GM18868 (cell line): ENCODE measurements around the gene ZFP36L1.

Source experiments
- ATAC-seq: cut with Tn5 transposase; IDR thresholded peaks from one replicate; pipeline ENCODE4 v1.9.1; 2021; ENCODE audit warnings: mild to moderate bottlenecking, moderate library complexity; ENCODE audit not compliant: unreplicated experiment

ZFP36L1 gene, protein sequence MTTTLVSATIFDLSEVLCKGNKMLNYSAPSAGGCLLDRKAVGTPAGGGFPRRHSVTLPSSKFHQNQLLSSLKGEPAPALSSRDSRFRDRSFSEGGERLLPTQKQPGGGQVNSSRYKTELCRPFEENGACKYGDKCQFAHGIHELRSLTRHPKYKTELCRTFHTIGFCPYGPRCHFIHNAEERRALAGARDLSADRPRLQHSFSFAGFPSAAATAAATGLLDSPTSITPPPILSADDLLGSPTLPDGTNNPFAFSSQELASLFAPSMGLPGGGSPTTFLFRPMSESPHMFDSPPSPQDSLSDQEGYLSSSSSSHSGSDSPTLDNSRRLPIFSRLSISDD

DNA sequence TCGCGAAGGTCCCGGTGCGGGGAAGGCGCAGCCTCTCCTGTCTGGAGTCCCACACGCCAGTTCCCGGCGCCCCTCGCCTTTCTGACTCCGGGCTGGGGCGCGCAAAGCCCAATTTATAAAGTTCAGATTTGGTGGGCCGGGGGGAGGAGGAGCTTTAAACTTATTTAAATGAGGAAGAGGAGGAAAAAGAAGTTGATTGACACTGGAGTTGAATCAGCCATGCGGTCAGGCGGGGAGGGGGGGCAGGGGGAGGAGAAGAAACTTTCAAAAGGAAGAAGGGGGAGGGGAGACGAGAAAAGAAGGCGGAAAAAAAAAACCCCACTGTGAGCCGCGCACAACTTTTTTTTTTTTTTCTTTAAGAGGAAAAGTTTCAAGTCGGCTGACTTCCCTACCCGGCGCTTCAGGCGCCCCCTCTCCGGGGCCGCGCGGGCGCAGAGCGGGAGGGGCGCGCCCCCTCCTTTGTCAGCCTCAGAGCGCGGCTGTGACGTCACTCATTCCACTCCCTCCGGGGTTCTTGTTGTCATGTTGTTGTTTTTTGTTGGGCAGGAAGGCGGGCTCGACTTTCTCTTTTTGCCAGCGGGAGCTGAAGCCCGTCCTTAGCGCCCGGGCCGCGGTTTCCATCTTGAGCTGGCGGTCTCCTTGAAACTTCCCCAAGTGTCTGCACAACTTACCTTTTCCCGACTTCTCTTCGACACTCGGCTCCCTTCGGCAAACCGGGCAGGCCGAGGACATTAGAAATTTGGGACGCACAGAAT is at the start of gene ZFP36L1:
TSS of gene ZFP36L1 (minus strand) at position 89 of the 755 bp plus-strand sequence. CDS start 129 bp downstream, outside the sequence.
- peak; percentile 35 for ATAC-seq

DNA sequence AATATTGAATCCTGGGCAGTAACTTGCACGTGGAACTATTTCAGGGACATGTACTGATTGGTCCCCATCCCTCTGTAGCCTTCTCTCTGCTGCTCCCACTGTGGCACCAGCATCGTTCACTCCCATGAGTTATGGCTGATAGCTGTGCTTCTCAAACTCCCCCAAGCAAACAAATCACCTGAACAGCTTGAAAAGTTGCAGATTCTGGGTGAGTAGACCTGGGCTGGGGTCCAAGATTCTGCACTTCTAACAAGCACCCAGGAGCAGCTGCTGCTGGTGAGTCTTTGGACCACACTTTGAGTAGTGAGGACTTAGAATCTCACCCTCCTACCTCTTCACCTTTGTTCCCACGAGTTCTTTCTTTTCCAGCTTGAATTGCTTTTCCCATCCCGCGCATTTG is 49.4 kb upstream of the ZFP36L1 start:
- no peak for ATAC-seq

DNA sequence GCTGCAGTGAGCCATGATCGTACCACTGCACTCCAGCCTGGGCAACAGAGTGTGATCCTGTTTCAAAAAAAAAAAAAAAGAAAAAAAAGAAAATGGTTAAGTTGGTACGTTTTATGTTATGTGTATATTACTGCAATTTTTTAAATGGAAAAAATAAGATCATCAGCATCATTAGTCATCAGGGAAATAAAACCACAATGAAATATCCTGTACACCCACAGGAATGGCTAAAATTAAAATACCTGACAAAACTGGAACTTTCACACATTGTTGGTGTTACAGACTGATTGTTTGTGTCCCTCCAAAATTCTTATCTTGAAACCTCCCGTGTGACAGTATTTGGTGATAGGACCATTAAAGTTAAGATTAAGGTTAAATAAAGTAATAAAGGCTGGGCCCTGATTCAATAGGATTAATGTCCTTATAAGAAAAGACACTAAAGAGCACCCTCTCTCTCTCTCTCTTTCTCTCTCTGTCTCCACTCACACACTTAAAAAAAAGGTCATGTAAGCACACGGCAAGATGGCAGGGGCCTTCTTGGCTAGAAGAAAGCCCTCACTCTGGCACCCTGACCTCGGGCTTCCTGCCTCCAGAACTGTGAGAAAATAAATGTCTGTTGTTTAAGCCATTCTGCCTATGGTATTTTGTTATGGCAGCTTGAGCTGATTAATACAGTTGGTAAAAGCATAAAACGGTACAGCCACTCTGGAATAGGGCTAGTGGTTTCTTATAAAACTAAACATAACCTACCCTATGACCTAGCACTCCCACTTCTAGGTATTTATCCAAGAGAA is 48.3 kb upstream of the ZFP36L1 start:
- ATAC-seq, result no peak

DNA sequence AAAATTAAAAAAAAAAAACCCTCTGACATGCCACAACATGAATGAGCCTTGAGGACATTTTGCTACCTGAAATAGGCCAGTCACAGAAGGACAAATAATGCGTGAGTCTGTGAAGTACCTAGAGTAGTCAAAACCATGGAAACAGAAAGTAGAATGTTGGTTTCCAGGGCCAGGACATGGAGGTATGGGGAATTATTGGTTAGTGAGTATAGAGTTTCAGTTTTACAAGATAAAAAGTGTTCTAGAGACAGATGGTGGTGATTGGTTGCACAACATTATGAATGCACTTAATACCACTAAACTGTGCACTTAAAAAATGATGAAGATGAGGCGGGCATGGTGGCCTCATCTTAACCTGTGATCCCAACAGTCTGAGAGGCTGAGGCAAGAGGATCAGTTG is 47.6 kb upstream of the ZFP36L1 start:
- no peak for ATAC-seq

DNA sequence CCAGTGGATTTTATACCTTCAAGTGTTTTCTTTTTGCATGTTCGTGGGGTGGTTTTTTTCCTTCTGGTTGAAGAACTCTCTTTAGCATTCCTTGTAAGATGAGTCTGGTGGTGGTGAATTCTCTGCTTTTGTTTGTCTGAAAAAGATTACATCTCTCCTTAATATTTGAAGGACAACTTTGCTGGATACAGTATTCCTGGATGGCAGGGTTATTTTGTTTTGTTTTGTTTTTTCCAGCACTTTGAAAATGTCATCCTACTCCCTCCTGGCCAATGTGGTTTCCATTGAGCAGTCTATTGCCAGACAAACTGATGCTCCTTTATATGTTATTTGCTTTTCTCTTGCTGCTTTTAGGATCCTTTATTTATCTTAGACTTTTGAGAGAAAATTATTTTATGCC is 43.2 kb upstream of the ZFP36L1 start:
- ATAC-seq, result no peak

DNA sequence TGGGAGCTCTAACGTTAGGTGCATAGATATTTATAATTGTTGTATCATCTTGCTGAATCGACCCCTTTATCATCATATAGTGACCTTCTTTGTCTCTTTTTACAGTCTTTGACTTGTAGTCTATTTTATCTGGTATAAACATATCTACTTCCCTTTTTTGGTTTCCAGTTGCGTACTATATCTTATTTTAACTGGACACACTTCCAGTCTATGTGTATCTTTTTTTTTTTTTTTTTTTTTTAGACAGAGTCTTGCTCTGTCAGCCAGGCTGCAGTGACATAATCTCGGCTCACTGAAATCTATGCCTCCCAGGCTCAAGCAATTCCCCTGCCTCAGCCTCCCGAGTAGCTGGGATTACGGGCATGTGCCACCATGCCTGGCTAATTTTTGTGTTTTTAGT is 41.9 kb upstream of the ZFP36L1 start:
- no peak for ATAC-seq

DNA sequence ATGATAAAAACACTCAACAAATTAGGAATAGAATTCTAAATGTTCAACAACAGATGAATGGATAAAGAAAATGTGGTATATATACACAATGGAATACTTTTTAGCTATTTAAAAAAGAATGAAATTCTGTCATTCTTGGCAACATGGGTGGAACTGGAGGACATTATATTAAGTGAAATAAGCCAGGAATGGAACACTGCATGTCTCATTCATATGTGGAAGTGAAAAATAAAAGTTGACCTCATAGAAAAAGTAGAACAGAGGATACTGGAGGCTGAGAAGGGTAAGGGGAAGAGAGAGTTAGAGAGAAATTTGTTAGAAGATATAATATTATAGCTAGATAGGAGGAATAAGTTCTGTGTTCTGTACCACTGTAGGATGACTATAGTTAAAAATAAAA is 35.8 kb upstream of the ZFP36L1 start:
- no peak for ATAC-seq

DNA sequence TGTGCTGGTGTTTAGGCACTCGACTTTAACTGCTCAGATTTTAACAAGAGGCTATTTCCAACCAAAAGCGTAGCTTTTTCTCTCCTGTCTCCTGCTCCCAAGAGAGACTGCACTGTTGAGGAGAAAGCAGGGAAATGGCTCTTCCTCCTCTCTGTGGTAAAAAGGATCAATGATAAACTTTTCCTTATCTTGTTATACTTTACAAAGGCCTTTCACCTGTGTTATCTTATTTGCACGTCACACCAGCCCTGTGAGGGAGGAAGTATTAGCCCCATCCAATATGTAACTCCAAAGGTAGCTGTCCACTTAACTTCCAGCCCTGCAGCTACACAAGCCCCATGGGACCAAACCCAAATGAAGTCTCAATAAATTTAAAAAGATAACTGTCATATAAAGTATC is 32.9 kb upstream of the ZFP36L1 start:
- no peak for ATAC-seq

DNA sequence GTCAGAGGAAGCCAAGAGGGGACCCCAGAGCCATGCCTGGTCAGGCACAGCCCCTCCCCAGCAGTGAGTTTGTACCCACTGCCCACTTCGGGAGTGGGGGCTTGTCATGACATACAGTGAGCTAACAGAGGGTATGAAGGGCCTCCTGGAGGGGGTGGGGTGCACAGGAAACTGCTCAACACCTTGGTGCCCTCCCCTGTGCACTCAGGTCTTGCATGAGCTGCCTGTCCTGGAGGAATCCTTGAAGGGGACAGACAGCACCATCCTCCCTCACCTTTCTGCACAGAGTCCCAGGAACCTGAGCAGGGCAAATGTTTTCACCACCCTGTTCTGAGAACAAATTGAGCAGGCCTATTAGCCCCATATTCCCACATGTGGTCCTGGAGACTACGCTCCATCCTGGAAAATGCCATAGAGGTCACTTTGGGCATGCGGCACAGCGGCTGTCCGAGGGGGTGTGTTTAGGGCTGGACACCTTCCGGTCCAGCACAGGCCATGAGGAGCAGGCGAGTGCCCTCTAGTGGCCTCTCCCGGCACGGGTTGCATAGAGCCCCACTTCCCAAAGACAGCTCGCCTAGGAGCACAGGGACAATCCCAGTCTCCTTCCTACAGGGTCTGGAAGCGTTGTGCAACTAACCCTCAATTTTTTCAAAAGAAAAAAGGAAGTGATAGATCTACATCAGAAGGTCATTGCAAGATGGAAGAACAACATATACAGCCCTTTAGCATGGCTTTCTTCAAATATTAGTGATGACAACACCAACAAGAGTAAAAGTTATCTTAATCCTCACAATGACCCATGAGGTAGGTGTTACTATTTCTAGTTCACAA is 31.9 kb upstream of the ZFP36L1 start:
- no peak for ATAC-seq

DNA sequence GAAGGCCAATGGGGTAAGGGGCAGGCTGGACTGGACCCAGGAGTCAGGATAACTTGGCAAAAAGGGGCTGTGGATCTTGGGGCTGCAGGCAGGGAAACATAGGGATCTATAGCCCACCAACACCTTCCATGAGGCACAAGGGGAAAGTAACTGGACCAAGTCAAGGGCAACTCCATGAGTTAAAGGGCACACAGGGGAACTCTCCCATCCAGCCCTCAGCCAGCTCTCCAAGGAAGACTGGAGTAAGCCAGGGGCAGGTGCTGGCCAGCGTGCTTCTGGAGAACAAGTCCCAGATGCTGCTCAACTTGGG is 31.3 kb upstream of the ZFP36L1 start:
- no peak for ATAC-seq

DNA sequence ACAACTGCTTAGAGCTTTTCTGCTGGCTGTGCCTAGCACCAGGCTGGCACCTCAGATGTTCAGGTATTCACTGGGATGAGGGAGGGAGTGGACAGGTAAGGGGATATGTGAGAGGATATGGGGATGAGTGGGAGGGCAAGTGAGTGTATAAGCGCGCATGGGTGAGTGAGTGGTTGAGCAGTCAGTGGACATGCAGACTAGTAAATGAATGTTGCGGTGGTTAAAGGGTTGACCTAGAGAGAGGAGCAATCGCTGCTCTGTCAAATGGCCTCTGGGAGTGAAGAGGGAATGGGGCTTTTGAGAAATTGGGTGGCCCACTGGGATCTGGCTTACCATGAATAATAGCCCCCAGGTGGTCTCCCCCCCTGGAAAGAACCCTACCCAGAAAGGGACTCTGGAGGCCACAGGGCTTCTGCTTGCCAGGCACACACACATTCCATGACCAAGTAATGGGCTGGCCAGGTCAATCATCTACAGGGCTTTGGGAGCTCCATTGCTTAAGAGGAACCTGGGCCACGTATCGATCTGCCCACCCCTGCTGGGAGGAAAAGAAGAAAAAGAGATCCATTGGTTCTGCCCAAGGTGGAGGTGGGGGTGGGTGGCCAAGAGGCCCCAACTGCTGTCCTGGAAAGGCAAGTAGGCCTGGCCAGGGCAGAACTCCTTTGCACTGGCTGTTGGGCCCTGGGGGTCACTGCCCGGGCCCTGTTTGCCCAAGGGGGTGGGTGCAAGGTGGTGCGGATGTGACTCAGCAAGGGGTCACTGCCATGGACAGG is 30.8 kb upstream of the ZFP36L1 start:
- no peak for ATAC-seq

DNA sequence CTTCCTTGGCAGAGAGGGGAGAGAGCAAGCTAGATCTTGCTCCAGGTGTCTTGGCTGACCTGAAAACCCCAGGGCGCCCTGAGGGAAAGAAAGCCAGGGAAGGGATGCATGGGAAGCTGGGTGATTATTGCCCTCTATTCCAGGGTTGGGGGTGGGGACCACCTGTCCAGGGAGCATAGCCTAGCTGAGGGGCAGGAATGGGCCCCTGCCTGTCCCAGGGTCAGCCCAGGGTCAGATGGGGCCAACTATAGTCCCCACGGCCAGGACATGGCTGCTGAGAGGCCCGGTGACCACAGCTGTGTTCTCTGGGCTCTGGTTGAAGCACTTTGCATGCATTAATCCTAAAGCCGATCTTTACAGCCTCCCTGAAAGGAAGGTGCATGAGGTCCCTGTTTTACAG is 30.1 kb upstream of the ZFP36L1 start:
- ATAC-seq, result no peak

DNA sequence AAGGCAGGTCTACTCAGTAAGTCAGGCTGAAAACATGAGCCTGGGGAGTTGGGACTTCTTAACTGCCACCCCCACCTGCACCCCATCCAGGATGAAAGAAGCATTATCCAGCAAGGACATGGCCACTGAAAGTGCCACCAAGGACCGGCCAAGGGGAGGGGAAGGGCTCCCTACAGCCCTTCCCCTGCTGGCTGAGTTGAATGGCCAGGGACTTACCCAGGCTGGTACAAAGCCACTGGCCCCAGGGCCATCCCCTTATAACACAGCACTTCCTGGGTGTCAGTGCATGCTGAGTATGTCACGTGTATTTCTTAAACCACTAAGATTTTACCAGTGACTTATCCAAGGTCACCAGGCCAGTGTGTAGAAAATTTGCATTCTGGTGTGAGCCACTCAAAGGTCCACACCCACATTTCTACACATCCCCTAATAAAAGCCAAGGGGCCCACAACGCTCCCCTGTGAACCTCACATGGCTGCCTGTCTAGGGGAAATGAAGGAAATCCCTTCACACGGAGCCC is 29.3 kb upstream of the ZFP36L1 start:
- ATAC-seq, result peak; percentile 60

DNA sequence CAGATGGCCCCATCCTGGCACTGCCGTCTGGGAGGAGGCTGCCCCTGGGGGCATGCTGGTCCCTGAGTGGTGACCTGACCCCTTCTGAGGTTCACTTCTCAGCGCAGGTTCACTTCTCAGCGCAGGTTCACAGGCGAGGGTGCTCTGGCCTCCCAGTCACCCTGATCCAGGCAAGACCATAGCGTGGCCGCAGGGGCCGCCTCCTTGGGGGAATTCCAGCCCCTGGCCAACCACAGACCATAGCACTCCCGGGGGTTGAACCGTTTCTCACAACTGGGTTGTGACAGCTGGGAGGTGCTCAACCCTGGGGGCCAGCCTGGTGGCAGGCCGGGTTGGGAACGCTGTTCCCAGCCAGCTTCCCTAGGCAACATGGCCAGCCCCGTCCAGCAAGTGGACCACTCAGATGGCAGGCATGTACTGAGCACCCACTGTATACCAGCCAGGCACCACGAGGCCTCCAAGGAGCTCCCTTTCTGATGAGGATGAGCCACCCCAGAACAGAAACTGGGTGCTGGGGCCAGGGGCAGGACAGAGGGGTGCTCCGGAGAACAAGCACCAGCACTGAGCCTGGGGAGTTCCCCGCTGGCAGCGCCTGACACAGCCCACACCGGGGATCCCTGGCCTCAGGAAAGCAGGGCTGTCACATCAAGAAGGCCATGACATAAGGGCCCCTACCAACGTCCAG is 28.3 kb upstream of the ZFP36L1 start:
- peak; percentile 35 for ATAC-seq

DNA sequence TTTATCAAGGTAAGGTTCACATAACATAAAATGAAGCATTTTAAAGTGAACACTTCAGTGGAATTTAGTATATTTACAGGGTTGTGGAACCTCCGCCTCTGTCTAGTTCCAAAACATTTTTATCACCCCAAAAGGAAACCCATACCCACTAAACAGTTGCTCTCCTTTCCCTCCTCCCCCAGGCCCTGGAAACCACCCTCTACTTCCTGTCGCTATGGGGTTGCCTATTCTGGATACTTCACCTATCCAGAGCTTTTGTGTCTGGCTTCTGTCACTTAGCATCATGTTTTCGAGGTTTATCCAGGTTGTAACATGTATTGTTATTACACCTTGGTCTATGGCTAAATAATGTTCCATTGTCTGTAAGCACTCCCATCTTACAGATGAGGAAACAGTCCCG is 27.7 kb upstream of the ZFP36L1 start:
- no peak for ATAC-seq

DNA sequence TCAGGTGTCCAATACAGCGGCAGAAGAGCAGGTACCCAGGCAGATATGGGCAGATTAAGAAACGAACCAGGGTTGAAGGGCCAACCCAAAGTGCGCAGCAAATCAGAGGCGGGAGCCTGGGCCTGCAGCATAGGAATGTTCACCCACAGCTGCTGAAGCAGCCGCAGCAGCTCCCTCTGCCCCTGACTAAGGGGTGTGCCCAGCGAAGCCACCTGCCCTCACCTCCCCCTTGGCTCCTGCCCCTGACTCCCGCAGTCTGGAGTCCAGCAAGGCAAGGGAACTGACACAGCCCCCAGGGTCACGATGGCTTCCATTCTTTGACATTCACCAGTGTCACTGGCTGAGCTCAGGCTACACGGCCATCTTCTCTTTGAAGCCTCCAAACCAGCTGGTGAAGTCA is 27.3 kb upstream of the ZFP36L1 start:
- ATAC-seq, result no peak

DNA sequence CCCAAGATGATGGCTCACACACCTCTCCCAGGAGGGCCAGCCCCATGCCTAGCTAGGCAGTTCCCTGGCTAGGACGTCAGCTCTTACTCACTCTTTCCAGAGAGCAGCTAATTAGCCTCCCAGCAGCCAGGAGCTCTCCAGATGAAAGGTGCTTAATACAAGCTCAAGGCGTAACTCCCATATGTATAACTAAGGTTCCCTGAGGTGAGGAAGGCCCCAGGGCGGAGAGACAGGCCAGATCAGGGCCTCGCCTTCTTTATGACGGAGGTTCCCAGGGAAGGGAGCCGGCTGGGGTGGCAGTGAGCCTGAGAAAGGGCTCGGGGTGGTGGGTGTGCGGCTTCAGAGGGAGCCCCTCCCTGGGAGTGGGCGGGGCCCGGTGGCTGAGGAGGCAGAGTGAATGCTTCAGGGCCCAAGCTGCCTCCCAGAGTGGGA is 26.4 kb upstream of the ZFP36L1 start:
- ATAC-seq, result no peak

DNA sequence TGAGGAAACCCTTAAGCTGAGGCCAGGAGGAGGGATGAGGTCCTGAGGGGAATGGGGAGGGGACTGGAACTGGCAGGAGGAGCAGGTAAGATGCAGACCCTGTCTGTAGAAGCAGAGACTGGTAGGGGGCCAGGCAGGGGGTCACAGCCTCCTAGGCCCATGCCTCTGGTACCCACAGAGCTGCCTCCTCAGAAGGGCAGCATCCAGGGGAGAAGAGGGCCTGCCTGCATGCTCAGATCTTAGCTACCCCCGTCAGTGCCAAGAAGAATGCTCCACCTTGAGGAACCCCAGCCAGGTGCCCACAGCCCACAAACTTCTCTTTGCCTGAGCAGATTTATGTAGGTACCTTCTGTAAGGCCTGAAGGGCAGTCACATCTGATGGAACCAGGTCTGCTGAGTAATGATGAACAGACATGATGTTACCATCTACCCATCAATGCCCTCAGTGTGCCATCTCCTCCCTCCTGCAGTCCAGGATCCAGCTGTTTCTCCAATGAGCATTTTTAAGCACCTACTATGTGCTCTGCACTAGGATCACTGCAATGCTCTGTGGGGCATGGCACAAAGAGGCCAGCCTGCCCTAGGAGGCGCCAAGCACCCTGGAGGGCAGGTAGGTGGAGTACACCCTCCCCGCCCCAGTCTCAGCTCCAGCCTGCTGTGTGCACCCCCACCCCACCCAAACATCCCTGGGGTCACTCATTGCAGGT is 24.8 kb upstream of the ZFP36L1 start:
- ATAC-seq, result no peak

DNA sequence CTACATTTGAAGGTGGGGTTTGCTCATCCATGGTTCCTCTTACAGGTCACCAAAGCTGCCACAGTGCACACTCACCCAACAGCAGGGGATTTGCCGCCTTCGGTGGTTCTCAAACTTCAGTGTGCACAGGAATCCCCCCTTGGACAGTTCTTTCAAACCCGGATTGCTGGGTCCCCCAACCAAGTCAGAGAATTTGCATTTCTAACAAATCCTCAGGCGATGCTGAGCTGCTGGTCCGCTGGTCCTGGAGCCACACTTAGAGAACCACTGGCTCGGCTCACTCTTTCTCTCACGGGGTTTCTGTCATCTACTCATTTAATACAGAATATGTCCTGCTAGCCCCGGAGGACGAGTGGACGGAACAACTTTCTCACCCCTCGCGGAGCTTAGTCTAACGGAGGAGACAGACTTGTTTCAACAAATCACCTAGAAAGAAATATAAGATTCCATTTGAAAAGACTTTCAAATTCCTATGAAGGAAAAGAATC is 24.1 kb upstream of the ZFP36L1 start:
- no peak for ATAC-seq
